Ishikawa (cell line): ENCODE data around the gene DTNBP1.

Experiments
- CREB1 ChIP-seq: IDR thresholded peaks from 2 replicates; pipeline ENCODE4 v1.6.1; 2012; ENCODE audit warnings: low read depth
- EGR1 ChIP-seq: IDR thresholded peaks from 2 replicates; pipeline ENCODE4 v1.6.1; 2012
- EP300 ChIP-seq: IDR thresholded peaks from 2 replicates; pipeline ENCODE4 v1.6.1; 2012; ENCODE audit warnings: borderline replicate concordance
- FOXM1 ChIP-seq: IDR thresholded peaks from 2 replicates; pipeline ENCODE4 v1.6.1; 2012; ENCODE audit warnings: low read depth, borderline replicate concordance
- MAX ChIP-seq: IDR thresholded peaks from 2 replicates; pipeline ENCODE4 v1.6.1; 2012
- RAD21 ChIP-seq: IDR thresholded peaks from 2 replicates; pipeline ENCODE4 v1.6.1; 2012; ENCODE audit warnings: low read depth
- REST ChIP-seq: IDR thresholded peaks from 2 replicates; pipeline ENCODE4 v1.6.1; 2012; ENCODE audit warnings: low read depth, mild to moderate bottlenecking
- TAF1 ChIP-seq: IDR thresholded peaks from 2 replicates; pipeline ENCODE4 v1.6.1; 2012; ENCODE audit warnings: low read depth, mild to moderate bottlenecking
- TCF12 ChIP-seq: IDR thresholded peaks from 2 replicates; pipeline ENCODE4 v1.6.1; 2012; ENCODE audit warnings: low read depth
- YY1 ChIP-seq: IDR thresholded peaks from 2 replicates; pipeline ENCODE4 v1.6.1; 2012; ENCODE audit warnings: low read depth

- TF ChIP-seq REST, result no peak
- no peak for TF ChIP-seq CREB1
- no peak for TF ChIP-seq EP300
- no peak for TF ChIP-seq MAX
- TF ChIP-seq TAF1, result no peak
- no peak for TF ChIP-seq FOXM1
- TF ChIP-seq RAD21, result no peak
- TF ChIP-seq EGR1, result no peak
- no peak for TF ChIP-seq TCF12
- no peak for TF ChIP-seq YY1
Measured at GRCh38 chr6:15630202-15630601, 32.6 kb downstream of the DTNBP1 start.
